HEK293T (cell line): ENCODE measurements around the gene KIF16B.

ENCODE experiments used
- ARNT ChIP-seq: fragments of 450-650 bp; IDR thresholded peaks from 2 replicates; pipeline ENCODE4 v1.6.1; 2017; ENCODE audit warnings: mild to moderate bottlenecking
- BHLHE40 ChIP-seq: fragments of 450-650 bp; IDR thresholded peaks from 2 replicates; pipeline ENCODE4 v1.6.1; 2016; ENCODE audit warnings: mild to moderate bottlenecking, moderate library complexity, borderline replicate concordance
- CTBP1 ChIP-seq: fragments of 450-650 bp; IDR thresholded peaks from 2 replicates; pipeline ENCODE4 v1.6.1; 2016; ENCODE audit warnings: borderline replicate concordance
- ELF4 ChIP-seq: fragments of 450-650 bp; IDR thresholded peaks from 2 replicates; pipeline ENCODE4 v1.6.1; 2017; ENCODE audit warnings: antibody characterized with exemption
- FOXA1 ChIP-seq: fragments of 450-650 bp; IDR thresholded peaks from 2 replicates; pipeline ENCODE4 v1.6.1; 2016; ENCODE audit warnings: mild to moderate bottlenecking
- FOXK2 ChIP-seq: fragments of 450-650 bp; IDR thresholded peaks from 2 replicates; pipeline ENCODE4 v1.6.1; 2016; ENCODE audit warnings: mild to moderate bottlenecking
- L3MBTL2 ChIP-seq: fragments of 450-650 bp; conservative IDR thresholded peaks from 2 replicates; pipeline ENCODE4 v1.6.1; 2016; ENCODE audit warnings: mild to moderate bottlenecking
- LEF1 ChIP-seq: fragments of 450-650 bp; IDR thresholded peaks from 2 replicates; pipeline ENCODE4 v1.6.1; 2017; ENCODE audit warnings: mild to moderate bottlenecking, borderline replicate concordance
- NFRKB ChIP-seq: fragments of 450-650 bp; IDR thresholded peaks from 2 replicates; pipeline ENCODE4 v1.6.1; 2016; ENCODE audit warnings: mild to moderate bottlenecking, moderate library complexity
- PKNOX1 ChIP-seq: fragments of 450-650 bp; IDR thresholded peaks from 2 replicates; pipeline ENCODE4 v1.6.1; 2016
- SP1 ChIP-seq: fragments of 450-650 bp; IDR thresholded peaks from 2 replicates; pipeline ENCODE4 v1.6.1; 2017
- SUZ12 ChIP-seq: fragments of 450-650 bp; IDR thresholded peaks from 2 replicates; pipeline ENCODE4 v1.6.1; 2016; ENCODE audit warnings: mild to moderate bottlenecking
- ZNF384 ChIP-seq: fragments of 450-650 bp; IDR thresholded peaks from 2 replicates; pipeline ENCODE4 v1.6.1; 2016

- no peak for TF ChIP-seq NFRKB
- no peak for TF ChIP-seq FOXK2
- no peak for TF ChIP-seq FOXA1
- no peak for TF ChIP-seq ZNF384
- TF ChIP-seq L3MBTL2: no peak
- no peak for TF ChIP-seq SP1
- TF ChIP-seq ELF4: no peak
- no peak for TF ChIP-seq BHLHE40
- no peak for TF ChIP-seq ARNT
- no peak for TF ChIP-seq LEF1
- no peak for TF ChIP-seq PKNOX1
- no peak for TF ChIP-seq CTBP1
- no peak for TF ChIP-seq SUZ12
These were observed 46.5 kb downstream of the KIF16B start for GRCh38 chr20:16526433-16527380.
